ENCODE measurements around the gene PNMA5.
A peak's percentile ranks its signal among the peaks of the same experiment; 100 is the strongest.
"Not testable (repeated sequence)": the region's sequence is repeated elsewhere in the genome, so short reads cannot be mapped to it uniquely, and the experiment has no call there.

The PNMA5 gene

GRCh38 chrX:153004780-153005179 is 10.9 kb upstream of the PNMA5 start:
- no peak for TF ChIP-seq CTCF (IDR thresholded peaks at IDR 0.05; ENCODE audit: low read depth, low read length, missing control alignments)
- no peak for DNase-seq (ENCODE audit: low read depth)
- H3K4me3 ChIP-seq (ENCODE audit: low read depth, low read length): no peak overlapping the region

DNA sequence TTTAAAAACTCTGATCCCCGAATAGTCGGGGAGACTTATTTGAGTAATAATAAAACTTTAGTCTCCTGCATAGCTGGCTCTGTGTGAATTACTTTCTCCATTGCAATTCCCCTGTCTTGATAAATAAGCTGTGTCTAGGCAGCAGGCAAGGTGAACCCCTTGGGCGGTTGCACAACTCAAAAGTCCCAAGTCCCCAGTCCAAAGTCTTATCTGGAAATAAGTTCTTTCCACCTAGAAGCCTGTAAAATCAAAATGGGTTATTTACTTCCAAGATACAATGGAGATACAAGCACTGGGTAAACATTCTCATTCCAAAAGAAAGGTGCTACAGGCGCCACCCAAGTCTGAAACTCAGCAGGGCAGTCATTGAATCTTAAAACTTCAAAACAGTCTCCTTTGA is 10.1 kb upstream of the PNMA5 start:
- no peak for DNase-seq (ENCODE audit: low read depth)
- no peak overlapping the region for H3K4me3 ChIP-seq (ENCODE audit: low read depth, low read length)
- no peak for TF ChIP-seq CTCF (IDR thresholded peaks at IDR 0.05; ENCODE audit: low read depth, low read length, missing control alignments)

- not testable (repeated sequence) for DNase-seq (ENCODE audit: low read depth); H3K4me3 ChIP-seq (ENCODE audit: low read depth, low read length)
Observed at GRCh38 chrX:153002182-153002581, 8.3 kb upstream of the PNMA5 start.

- no peak for TF ChIP-seq CTCF (IDR thresholded peaks at IDR 0.05; ENCODE audit: low read depth, low read length, missing control alignments)
- no peak for DNase-seq (ENCODE audit: low read depth)
- no peak overlapping the region for H3K4me3 ChIP-seq (ENCODE audit: low read depth, low read length)
Observed at GRCh38 chrX:152997337-152997736, 3.4 kb upstream of the PNMA5 start.

GRCh38 chrX:152992115-152992514 is 1.8 kb downstream of the PNMA5 start:
- DNase-seq (ENCODE audit: low read depth): no peak
- H3K4me3 ChIP-seq (ENCODE audit: low read depth, low read length): no peak overlapping the region
- TF ChIP-seq CTCF (IDR thresholded peaks at IDR 0.05; ENCODE audit: low read depth, low read length, missing control alignments): no peak

DNA sequence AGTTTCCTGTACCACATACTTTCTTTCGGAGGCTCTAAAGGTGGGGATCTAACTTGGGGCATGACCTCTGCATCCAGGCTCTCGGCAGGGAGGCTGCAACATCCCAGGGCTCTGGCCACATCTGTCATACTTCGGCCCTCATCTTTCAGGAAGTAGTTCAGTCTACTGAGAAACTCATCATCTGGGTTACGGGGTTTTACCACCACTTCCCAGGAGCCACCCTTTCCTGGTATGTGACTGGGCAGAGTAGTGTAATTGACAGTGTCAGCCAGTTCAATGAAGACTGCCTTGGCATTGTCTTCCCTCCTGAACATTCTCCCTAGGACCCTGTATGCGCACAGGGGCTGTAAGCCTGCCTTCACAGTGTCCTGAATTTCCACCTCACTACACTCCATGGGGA is 2.8 kb downstream of the PNMA5 start:
- DNase-seq (ENCODE audit: low read depth): no peak
- H3K4me3 ChIP-seq (ENCODE audit: low read depth, low read length): no peak overlapping the region
- no peak for TF ChIP-seq CTCF (IDR thresholded peaks at IDR 0.05; ENCODE audit: low read depth, low read length, missing control alignments)

- TF ChIP-seq CTCF (IDR thresholded peaks at IDR 0.05; ENCODE audit: low read depth, low read length, missing control alignments): no peak
- DNase-seq (ENCODE audit: low read depth): peak; percentile 7
- peak overlapping the region; percentile 4 for H3K4me3 ChIP-seq (ENCODE audit: low read depth, low read length)
Observed at GRCh38 chrX:152989292-152989658, 4.6 kb downstream of the PNMA5 start.

All from GM12864 (cell line).